ENCODE results near the gene ADH1B. TPM values are rescaled to one million over a fixed set of nuclear protein-coding genes. Genes with fewer than 3 reads are reported as not detected.

Gene ADH1B
- total and polyA plus RNA-seq, 10 of the 15 experiments (the other 5 are each of a cell fraction or from before 2014, with no cell fraction given) = 1.3 TPM; not detected in 9

GRCh38 chr4:99301376-99302164 is 19.6 kb downstream of the ADH1B start:
- Histone ChIP-seq H3K4me1 (ENCODE audit: control insufficient read depth, insufficient read depth, low read length) (no peaks in the 10 kb centered on the region), H3K4me3 (no peak overlapping the region), H3K9me3 (replicated peaks; ENCODE audit: control insufficient read depth, insufficient read depth, low read length) (no peaks in the 10 kb centered on the region), H3K9ac (ENCODE audit: control insufficient read depth, insufficient read depth, low read length) (no peak overlapping the region), H2AFZ (ENCODE audit: control insufficient read depth, low read depth, low read length) (no peak overlapping the region), H3K79me2 (ENCODE audit: control insufficient read depth, insufficient read depth, low read length) (no peaks in the 10 kb centered on the region), H3K36me3 (ENCODE audit: control insufficient read depth in 2 of 2, insufficient read depth in 2 of 2, low read length in 1 of 2) (no peaks in the 10 kb centered on the region), H4K20me1 (ENCODE audit: control insufficient read depth, insufficient read depth) (no peaks in the 10 kb centered on the region), H3K27ac (ENCODE audit: control insufficient read depth, insufficient read depth) (no peak overlapping the region), H3K4me2 (ENCODE audit: control insufficient read depth, insufficient read depth) (no peak overlapping the region), H3K27me3 (replicated peaks in 1 of 2; ENCODE audit: control insufficient read depth in 2 of 2, insufficient read depth in 2 of 2, low read length in 1 of 2) (no peaks in the 10 kb centered on the region)
- BruUV-seq (replicated peaks) = no TSS peak
- ChIA-PET RAD21 (ENCODE audit: unreplicated experiment) (no interaction called here), POLR2A (no interaction called here), CTCF (no interaction called here), SMC1A (ENCODE audit: uncharacterized antibody, unreplicated experiment) (no interaction called here)
- no peak for ATAC-seq
- 38% methylated on average over 7 of the region's 7 CpGs for WGBS (ENCODE audit: insufficient coverage, insufficient replicate concordance, low lambda C conversion rate, missing lambda C conversion rate)
- in situ Hi-C loops (cut with MboI) (no loop called here), intact Hi-C loops (cut with micrococcal nuclease; ENCODE audit: unreplicated experiment) (no loop called here)
- FAIRE-seq = no peak
- no peak for TF ChIP-seq CBFB (IDR thresholded peaks at IDR 0.05; ENCODE audit: low read depth)
- TF ChIP-seq WRNIP1 (IDR thresholded peaks at IDR 0.05; ENCODE audit: borderline replicate concordance, low read depth, low read length) = no peak
- TF ChIP-seq MEF2B (IDR thresholded peaks at IDR 0.05; ENCODE audit: partially characterized antibody, poor library complexity, severe bottlenecking) = no peak
- no peak for TF ChIP-seq RELB (IDR thresholded peaks at IDR 0.05; ENCODE audit: low read depth)
- TF ChIP-seq TCF12 (IDR thresholded peaks at IDR 0.05; ENCODE audit: low read depth, low read length) = no peak
- TF ChIP-seq FOS (IDR thresholded peaks at IDR 0.05; ENCODE audit: borderline replicate concordance, extremely low read depth, insufficient read length) = no peak
- no peak for TF ChIP-seq SKIL (IDR thresholded peaks at IDR 0.05; ENCODE audit: low read depth, poor library complexity, severe bottlenecking)
- DNase-seq (ENCODE audit: low read depth, low spot score) = no peak

Data from GM12878 (cell line).